ENCODE results near the gene IGFL4. TPM values are rescaled to one million over a fixed set of nuclear protein-coding genes. Genes with fewer than 3 reads are reported as not detected.

The IGFL4 gene
- total and polyA plus RNA-seq, 9 of the 15 experiments (the other 6 are each of a cell fraction or from before 2014, with no cell fraction given) = not detected

GRCh38 chr19:46014534-46014933, 26.3 kb downstream of the IGFL4 start:
- TF ChIP-seq CSDE1 (IDR thresholded peaks at IDR 0.05) (no peak), C11orf30 (IDR thresholded peaks at IDR 0.05; ENCODE audit: low read depth) (no peak), NONO (IDR thresholded peaks at IDR 0.05; ENCODE audit: low read depth in 2 of 2, low read length in 1 of 2) (no peak), BHLHE40 (IDR thresholded peaks at IDR 0.05; ENCODE audit: low read length) (no peak), SMAD3 (CRISPR knock-in tag; conservative IDR thresholded peaks at IDR 0.05) (no peak), ZNF280A (IDR thresholded peaks at IDR 0.05; ENCODE audit: low read depth, partially characterized antibody) (no peak), ZKSCAN8 (CRISPR knock-in tag; IDR thresholded peaks at IDR 0.05) (no peak), KAT8 (IDR thresholded peaks at IDR 0.05; ENCODE audit: low read depth) (no peak), PTBP1 (IDR thresholded peaks at IDR 0.05; ENCODE audit: low read depth, low read length) (no peak)
- TF ChIP-seq, protein P1, sequence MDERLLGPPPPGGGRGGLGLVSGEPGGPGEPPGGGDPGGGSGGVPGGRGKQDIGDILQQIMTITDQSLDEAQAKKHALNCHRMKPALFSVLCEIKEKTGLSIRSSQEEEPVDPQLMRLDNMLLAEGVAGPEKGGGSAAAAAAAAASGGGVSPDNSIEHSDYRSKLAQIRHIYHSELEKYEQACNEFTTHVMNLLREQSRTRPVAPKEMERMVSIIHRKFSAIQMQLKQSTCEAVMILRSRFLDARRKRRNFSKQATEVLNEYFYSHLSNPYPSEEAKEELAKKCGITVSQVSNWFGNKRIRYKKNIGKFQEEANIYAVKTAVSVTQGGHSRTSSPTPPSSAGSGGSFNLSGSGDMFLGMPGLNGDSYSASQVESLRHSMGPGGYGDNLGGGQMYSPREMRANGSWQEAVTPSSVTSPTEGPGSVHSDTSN (CRISPR knock-in tag; IDR thresholded peaks at IDR 0.05; ENCODE audit: low read depth) = no peak
- TF ChIP-seq, protein P1 (tag; conservative IDR thresholded peaks at IDR 0.05; ENCODE audit: low read depth) = no peak
- TF ChIP-seq, protein P2, sequence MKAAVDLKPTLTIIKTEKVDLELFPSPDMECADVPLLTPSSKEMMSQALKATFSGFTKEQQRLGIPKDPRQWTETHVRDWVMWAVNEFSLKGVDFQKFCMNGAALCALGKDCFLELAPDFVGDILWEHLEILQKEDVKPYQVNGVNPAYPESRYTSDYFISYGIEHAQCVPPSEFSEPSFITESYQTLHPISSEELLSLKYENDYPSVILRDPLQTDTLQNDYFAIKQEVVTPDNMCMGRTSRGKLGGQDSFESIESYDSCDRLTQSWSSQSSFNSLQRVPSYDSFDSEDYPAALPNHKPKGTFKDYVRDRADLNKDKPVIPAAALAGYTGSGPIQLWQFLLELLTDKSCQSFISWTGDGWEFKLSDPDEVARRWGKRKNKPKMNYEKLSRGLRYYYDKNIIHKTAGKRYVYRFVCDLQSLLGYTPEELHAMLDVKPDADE (conservative IDR thresholded peaks at IDR 0.05; ENCODE audit: control insufficient read depth, low read depth, low read length) = no peak
- POLR2A ChIA-PET = no interaction called here
- CTCF ChIA-PET (ENCODE audit: low intra/inter-chr PET ratio) = no interaction called here
- Histone ChIP-seq H3K9me1 (ENCODE audit: control insufficient read depth, insufficient read depth, low read length) (no peaks in the 10 kb centered on the region), H3K4me3 (no peak overlapping the region), H3K27me3 (ENCODE audit: control insufficient read depth in 2 of 2, insufficient read depth in 2 of 2, low read length in 2 of 2) (no peaks in the 10 kb centered on the region), H3K9me3 (replicated peaks; ENCODE audit: control insufficient read depth, insufficient read depth, low read depth, low read length) (no peaks in the 10 kb centered on the region), H3K79me2 (ENCODE audit: control insufficient read depth, insufficient read depth, low read length) (no peaks in the 10 kb centered on the region), H3K27ac (ENCODE audit: extremely low read depth, low read depth, low read length) (no peak overlapping the region), H3K36me3 (ENCODE audit: control insufficient read depth, insufficient read depth, low read length) (peaks cover 20% of the 10 kb centered on the region; the same call in 2 of the 3 replicates), H3K4me1 (replicated peaks in 1 of 2; ENCODE audit: control insufficient read depth in 2 of 2, insufficient read depth in 2 of 2, low read length in 2 of 2) (peaks cover 3 to 29% of the 10 kb centered on the region in 2 experiments; a peak in 4 of 5 replicates), H3K4me2 (ENCODE audit: insufficient read depth, low read length) (no peak overlapping the region), H3K9ac (ENCODE audit: insufficient read depth in 1 of 2, low read depth in 2 of 2, low read length in 2 of 2) (no peak overlapping the region), H4K20me1 (replicated peaks; ENCODE audit: control insufficient read depth, insufficient read depth, low read length) (peaks cover 6% of the 10 kb centered on the region; the same call in 1 of the 2 replicates), H2AFZ (ENCODE audit: low read depth, low read length) (no peak overlapping the region)
- in situ Hi-C loops (cut with MboI) (no loop called here), intact Hi-C loops (cut with micrococcal nuclease) (loop anchor here (5.0 kb wide), 1 partner anchor 197 kb away; the partner anchor contains the start of gene RSPH6A)
- ATAC-seq (no peak), FAIRE-seq (no peak), DNase-seq (ENCODE audit: extremely low read depth in 1 of 4, low spot score in 3 of 4) (no peak)
- 79% methylated on average over 8 of the region's 8 CpGs for WGBS (ENCODE audit: insufficient coverage, low coverage, missing lambda C conversion rate)
- BruUV-seq (replicated peaks) = no TSS peak
